Cardiac muscle cell (in vitro differentiated cells and primary cell): Measurements from ENCODE around the gene GABRE. TPM values are rescaled to one million over a fixed set of nuclear protein-coding genes. Genes with fewer than 3 reads are reported as not detected.

ENCODE experiments used
- DNase-seq, 2 donors: peaks; one replicate each; pipeline versions ENCODE4 v3.0.0 to v3.0.0-alpha.2; 2010 to 2017; ENCODE audit warnings: low read depth in 1 of 2, low spot score in 1 of 2
- H3K27ac ChIP-seq: fragments of 200-600 bp; sonication (generic); 2 replicates; pipeline ENCODE4 v1.5.1; 2016
- H3K27me3 ChIP-seq: fragments of 200-600 bp; sonication (generic); 2 replicates; pipeline ENCODE4 v1.6.0; 2016; ENCODE audit warnings: control low read depth
- H3K36me3 ChIP-seq: fragments of 200-600 bp; sonication (generic); 2 replicates; pipeline ENCODE4 v1.5.1; 2016; ENCODE audit warnings: control low read depth
- H3K4me1 ChIP-seq: fragments of 200-600 bp; sonication (generic); 2 replicates; pipeline ENCODE4 v1.8.1; 2017; ENCODE audit warnings: low read depth, mild to moderate bottlenecking, mixed run types
- H3K4me3 ChIP-seq: fragments of 200-600 bp; sonication (generic); 2 replicates; pipeline ENCODE4 v1.5.1; 2016; ENCODE audit warnings: mild to moderate bottlenecking
- H3K9me3 ChIP-seq: fragments of 200-600 bp; sonication (generic); 2 replicates; pipeline ENCODE4 v1.5.1; 2017; ENCODE audit warnings: low read depth, mild to moderate bottlenecking, control low read depth
- CTCF ChIP-seq: IDR thresholded peaks from 2 replicates; pipeline ENCODE4 v1.5.1; 2012; ENCODE audit warnings: low read depth, mild to moderate bottlenecking, low read length
- polyA plus RNA-seq: library from polyadenylated mRNA; unstranded; fragments of >200 nt; fragmentation: Nextera tagmentation; extraction: Ambion mirVana; gene quantifications from 2 replicates; pipeline ENCODE4 v1.2.1, GENCODE V29; 2016
- total RNA-seq: library from RNA; depleted of rRNA; stranded (reverse); fragments of >200 nt; gene quantifications from 2 replicates; pipeline ENCODE4 v1.2.3, GENCODE V29; 2016

Gene GABRE
- total and polyA plus RNA-seq, 2 experiments from 2014 or later: 0.60 to 2.5 TPM

GRCh38 chrX:151977009-151977408 lies 2.5 kb upstream of the GABRE start:
- TF ChIP-seq CTCF: no peak
- peak; percentile 34 to 61 for DNase-seq
- no peaks in the 10 kb centered on the region for H3K36me3 ChIP-seq
- no peak overlapping the region for H3K27ac ChIP-seq
- H3K4me1 ChIP-seq: no peaks in the 10 kb centered on the region
- no peak overlapping the region for H3K4me3 ChIP-seq
- H3K9me3 ChIP-seq: no peaks in the 10 kb centered on the region
- peaks cover 7% of the 10 kb centered on the region for H3K27me3 ChIP-seq

GRCh38 chrX:151975736-151976275 lies 1.3 kb upstream of the GABRE start:
- no peak for TF ChIP-seq CTCF
- no peaks in the 10 kb centered on the region for H3K4me1 ChIP-seq

GRCh38 chrX:151975228-151975593 lies 735 bp upstream of the GABRE start:
- peaks cover 7% of the 10 kb centered on the region for H3K27me3 ChIP-seq
- no peaks in the 10 kb centered on the region for H3K4me1 ChIP-seq
- H3K9me3 ChIP-seq: no peaks in the 10 kb centered on the region
- TF ChIP-seq CTCF: no peak
- DNase-seq: no peak
- H3K27ac ChIP-seq: no peak overlapping the region
- H3K4me3 ChIP-seq: peak overlapping the region; percentile 34
- H3K36me3 ChIP-seq: no peaks in the 10 kb centered on the region

More at GRCh38 chrX:151975736-151976275, 1.3 kb upstream of the GABRE start:
- Histone ChIP-seq H3K9me3 (no peaks in the 10 kb centered on the region), H3K27ac (no peak overlapping the region), H3K36me3 (no peaks in the 10 kb centered on the region), H3K4me3 (no peak overlapping the region), H3K27me3 (peaks cover 7% of the 10 kb centered on the region)
- no peak for DNase-seq

GRCh38 chrX:151973851-151974335 lies 583 bp downstream of the GABRE start:
- no peaks in the 10 kb centered on the region for H3K36me3 ChIP-seq
- peak overlapping the region; percentile 34 for H3K4me3 ChIP-seq
- peaks cover 7% of the 10 kb centered on the region for H3K27me3 ChIP-seq
- H3K9me3 ChIP-seq: no peaks in the 10 kb centered on the region
- H3K4me1 ChIP-seq: no peaks in the 10 kb centered on the region
- peak in 1 of 2 donors; percentile 2 for DNase-seq
- H3K27ac ChIP-seq: no peak overlapping the region
- no peak for TF ChIP-seq CTCF

GRCh38 chrX:151973060-151973661 lies 1.3 kb downstream of the GABRE start:
- TF ChIP-seq CTCF: no peak
- Histone ChIP-seq H3K27me3 (peaks cover 7% of the 10 kb centered on the region), H3K4me1 (no peaks in the 10 kb centered on the region), H3K36me3 (no peaks in the 10 kb centered on the region), H3K27ac (no peak overlapping the region), H3K9me3 (no peaks in the 10 kb centered on the region), H3K4me3 (no peak overlapping the region)
- DNase-seq: no peak
